HepG2 (cell line): ENCODE data around the gene NIP7. TPM values are rescaled to one million over a fixed set of nuclear protein-coding genes. Genes with fewer than 3 reads are reported as not detected.

Experiments used
- BHLHE40 ChIP-seq: IDR thresholded peaks from 2 replicates; pipeline ENCODE4 v1.6.1; 2011; ENCODE audit warnings: low read length, improper control_type of control experiment
- GATA4 ChIP-seq: sonication (generic); IDR thresholded peaks from 2 replicates; pipeline ENCODE4 v1.6.1; 2016; ENCODE audit warnings: antibody characterized with exemption, low read depth, borderline replicate concordance
- HHEX ChIP-seq: IDR thresholded peaks from 2 replicates; pipeline ENCODE4 v1.6.1; 2016; ENCODE audit warnings: control low read depth
- HOXA9 ChIP-seq: sonication (generic); formaldehyde crosslinking; IDR thresholded peaks from 2 replicates; pipeline ENCODE4 v1.8.1; 2022; ENCODE audit warnings: missing genetic modification reagents, mild to moderate bottlenecking, moderate library complexity, borderline replicate concordance
- MTA3 ChIP-seq: sonication (generic); formaldehyde crosslinking; IDR thresholded peaks from 2 replicates; pipeline ENCODE4 v1.4.0; 2020; ENCODE audit warnings: missing genetic modification reagents
- NONO ChIP-seq, 2 experiments: fragments of 450-650 bp in 1 of 2; sonication (generic) in 1 of 2; formaldehyde crosslinking in 1 of 2; IDR thresholded peaks in 1 of 2; conservative IDR thresholded peaks in 1 of 2; 2 replicates each; pipeline versions ENCODE4 v1.6.1 to v1.8.0; 2017 to 2022; ENCODE audit warnings: mild to moderate bottlenecking in 1 of 2, missing genetic modification reagents in 1 of 2, moderate library complexity in 1 of 2
- PHF20 ChIP-seq: sonication (generic); formaldehyde crosslinking; IDR thresholded peaks from 2 replicates; pipeline ENCODE4 v1.5.0; 2020; ENCODE audit warnings: mild to moderate bottlenecking, missing genetic modification reagents
- REL ChIP-seq: sonication (generic); formaldehyde crosslinking; conservative IDR thresholded peaks from 2 replicates; pipeline ENCODE4 v1.8.0; 2022; ENCODE audit warnings: mild to moderate bottlenecking, missing genetic modification reagents, moderate library complexity
- SIN3B ChIP-seq: fragments of 150-350 bp; IDR thresholded peaks from 2 replicates; pipeline ENCODE4 v1.6.1; 2014; ENCODE audit warnings: low read length
- SMYD3 ChIP-seq: sonication (generic); formaldehyde crosslinking; IDR thresholded peaks from 2 replicates; pipeline ENCODE4 v1.8.1; 2023; ENCODE audit warnings: mild to moderate bottlenecking, missing genetic modification reagents
- SPEN ChIP-seq: sonication (generic); formaldehyde crosslinking; IDR thresholded peaks from 2 replicates; pipeline ENCODE4 v1.5.1; 2020; ENCODE audit warnings: low read depth, mild to moderate bottlenecking, missing genetic modification reagents
- SYNCRIP ChIP-seq: fragments of 200-400 bp; formaldehyde crosslinking; IDR thresholded peaks from 2 replicates; pipeline ENCODE4 v1.6.1; 2018; ENCODE audit warnings: mild to moderate bottlenecking, low read depth, low read length; ENCODE audit not compliant: insufficient read depth
- TGIF2 ChIP-seq: IDR thresholded peaks from 2 replicates; pipeline ENCODE4 v1.6.1; 2016; ENCODE audit warnings: control low read depth, missing compliant biosample characterization
- ZNF557 ChIP-seq: sonication (generic); formaldehyde crosslinking; IDR thresholded peaks from 2 replicates; pipeline ENCODE4 v1.4.0; 2020; ENCODE audit warnings: missing genetic modification reagents
- ZNF709 ChIP-seq: sonication (generic); formaldehyde crosslinking; IDR thresholded peaks from 2 replicates; pipeline ENCODE4 v1.5.0; 2020; ENCODE audit warnings: mild to moderate bottlenecking, missing genetic modification reagents
- ZNF746 ChIP-seq: sonication (generic); formaldehyde crosslinking; IDR thresholded peaks from 2 replicates; pipeline ENCODE4 v1.8.0; 2022; ENCODE audit warnings: mild to moderate bottlenecking, missing genetic modification reagents
- ZNF782 ChIP-seq: sonication (generic); formaldehyde crosslinking; IDR thresholded peaks from 2 replicates; pipeline ENCODE4 v1.4.0; 2020; ENCODE audit warnings: missing genetic modification reagents, mild to moderate bottlenecking, borderline replicate concordance
- polyA plus RNA-seq, 8 experiments: library from polyadenylated mRNA; depleted of rRNA in 3 of 8; stranded (reverse) in 7 of 8; unstranded in 1 of 8; fragments of >200 nt; fragmentation: Illumina TruSeq in 4 of 8; extraction: Trizol in 4 of 8; gene quantifications; 2 replicates each; pipeline versions ENCODE4 v1.2.1 to v1.2.3, GENCODE V29; 2011 to 2016; ENCODE audit warnings: low read depth in 4 of 8, missing spikeins in 1 of 8, mixed read lengths in 1 of 8; ENCODE audit not compliant: insufficient read depth in 1 of 8
- total RNA-seq, 5 experiments: library from RNA; depleted of rRNA; stranded (reverse); fragments of >200 nt; fragmentation: Illumina TruSeq; extraction: Trizol; gene quantifications; 2 replicates each; pipeline ENCODE4 v1.2.3, GENCODE V29; 2016; ENCODE audit warnings: low read depth in 1 of 5
- TF ChIP-seq, protein P1 (sequence below), 2 experiments: sonication (generic) in 1 of 2; formaldehyde crosslinking in 1 of 2; IDR thresholded peaks; 2 replicates each; pipeline versions ENCODE4 v1.5.1 to v1.6.1; 2011 to 2020; ENCODE audit warnings: borderline replicate concordance in 1 of 2, low read depth in 1 of 2, low read length in 1 of 2, mild to moderate bottlenecking in 1 of 2, missing genetic modification reagents in 1 of 2, moderate library complexity in 1 of 2
- TF ChIP-seq, protein P2 (sequence below): sonication (generic); formaldehyde crosslinking; IDR thresholded peaks from 2 replicates; pipeline ENCODE4 v1.4.0; 2020; ENCODE audit warnings: missing genetic modification reagents, borderline replicate concordance
- TF ChIP-seq, protein P3 (sequence below): sonication (generic); formaldehyde crosslinking; IDR thresholded peaks from 2 replicates; pipeline ENCODE4 v1.4.0; 2020; ENCODE audit warnings: missing genetic modification reagents, borderline replicate concordance

NIP7 gene
- total and polyA plus RNA-seq, 2 of the 13 experiments (the other 11 are each of a cell fraction or from before 2014, with no cell fraction given), result 15.3 to 114 TPM

DNA sequence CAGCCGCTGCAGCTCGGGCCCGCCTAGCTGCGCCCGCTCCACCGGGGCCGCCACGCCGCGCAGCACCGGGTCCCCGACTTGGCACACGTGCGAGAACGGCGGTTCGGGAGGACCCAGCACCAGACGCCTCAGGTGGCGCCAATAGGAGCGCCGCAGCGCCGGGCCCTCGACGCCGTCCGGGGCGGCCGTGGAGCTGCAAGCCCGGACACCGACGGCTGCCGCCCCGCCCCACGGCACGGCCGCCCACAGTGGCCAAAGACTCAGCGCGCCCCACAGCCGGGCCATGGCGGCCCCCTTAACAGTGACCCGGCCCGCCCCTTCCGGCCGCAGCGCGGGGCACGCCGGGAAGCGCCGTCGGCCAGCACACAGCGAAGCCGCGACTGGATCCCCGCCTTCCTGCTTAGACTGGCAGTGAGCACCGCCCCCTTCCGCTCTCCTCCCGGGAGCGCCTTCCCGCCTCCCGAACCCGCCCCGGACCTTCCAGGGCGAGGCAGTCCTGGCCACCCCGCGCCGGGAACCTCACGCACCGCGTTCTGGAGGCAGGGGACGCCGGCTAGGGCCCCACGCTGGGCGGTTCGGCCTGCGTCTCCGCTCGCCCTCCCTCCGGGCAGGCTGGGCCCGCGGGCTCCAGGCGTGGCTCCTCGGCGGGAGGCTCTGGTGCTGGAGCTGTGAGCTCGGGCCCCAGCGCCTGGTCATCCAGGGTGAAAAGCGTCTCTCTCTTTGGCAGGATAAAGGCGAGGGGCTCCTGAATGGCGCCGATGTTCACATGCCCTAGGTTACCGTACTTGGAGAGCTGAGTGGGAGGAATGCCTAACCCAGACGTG lies 9.1 kb upstream of the NIP7 start, which contains the start of gene PDF (continued):
- TF ChIP-seq SYNCRIP (no peak), SIN3B (no peak; the same call in 1 of the 2 replicates), GATA4 (peak; percentile 43; the same call in 1 of the 2 replicates), HHEX (CRISPR knock-in tag) (no peak), ZNF709 (CRISPR knock-in tag) (peak; percentile 90; the same call in 1 of the 2 replicates), SPEN (peak; percentile 93), SMYD3 (CRISPR knock-in tag) (no peak), REL (CRISPR knock-in tag) (peak; percentile 89; the same call in 1 of the 2 replicates), TGIF2 (peak; percentile 4), ZNF782 (CRISPR knock-in tag) (no peak; the same call in none of the 2 replicates), PHF20 (CRISPR knock-in tag) (peak; percentile 89), BHLHE40 (0 out of 2 replicates have a peak, but pooled peaks have one; percentile 3), HOXA9 (CRISPR knock-in tag) (peak; percentile 70), ZNF746 (CRISPR knock-in tag) (peak; percentile 32; the same call in 1 of the 2 replicates), ZNF557 (CRISPR knock-in tag) (0 out of 2 replicates have a peak, but pooled peaks have one; percentile 46), MTA3 (CRISPR knock-in tag) (no peak), NONO (IDR thresholded peaks at IDR 0.05) (no peak), NONO (CRISPR knock-in tag; conservative IDR thresholded peaks at IDR 0.05) (peak; percentile 94)
- TF ChIP-seq, protein P1, sequence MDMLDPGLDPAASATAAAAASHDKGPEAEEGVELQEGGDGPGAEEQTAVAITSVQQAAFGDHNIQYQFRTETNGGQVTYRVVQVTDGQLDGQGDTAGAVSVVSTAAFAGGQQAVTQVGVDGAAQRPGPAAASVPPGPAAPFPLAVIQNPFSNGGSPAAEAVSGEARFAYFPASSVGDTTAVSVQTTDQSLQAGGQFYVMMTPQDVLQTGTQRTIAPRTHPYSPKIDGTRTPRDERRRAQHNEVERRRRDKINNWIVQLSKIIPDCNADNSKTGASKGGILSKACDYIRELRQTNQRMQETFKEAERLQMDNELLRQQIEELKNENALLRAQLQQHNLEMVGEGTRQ (IDR thresholded peaks at IDR 0.05; ENCODE audit: low read depth, low read length), result no peak
- TF ChIP-seq, protein P1 (CRISPR knock-in tag; IDR thresholded peaks at IDR 0.05; ENCODE audit: borderline replicate concordance), result no peak; the same call in 1 of the 2 replicates
- TF ChIP-seq, protein P2, sequence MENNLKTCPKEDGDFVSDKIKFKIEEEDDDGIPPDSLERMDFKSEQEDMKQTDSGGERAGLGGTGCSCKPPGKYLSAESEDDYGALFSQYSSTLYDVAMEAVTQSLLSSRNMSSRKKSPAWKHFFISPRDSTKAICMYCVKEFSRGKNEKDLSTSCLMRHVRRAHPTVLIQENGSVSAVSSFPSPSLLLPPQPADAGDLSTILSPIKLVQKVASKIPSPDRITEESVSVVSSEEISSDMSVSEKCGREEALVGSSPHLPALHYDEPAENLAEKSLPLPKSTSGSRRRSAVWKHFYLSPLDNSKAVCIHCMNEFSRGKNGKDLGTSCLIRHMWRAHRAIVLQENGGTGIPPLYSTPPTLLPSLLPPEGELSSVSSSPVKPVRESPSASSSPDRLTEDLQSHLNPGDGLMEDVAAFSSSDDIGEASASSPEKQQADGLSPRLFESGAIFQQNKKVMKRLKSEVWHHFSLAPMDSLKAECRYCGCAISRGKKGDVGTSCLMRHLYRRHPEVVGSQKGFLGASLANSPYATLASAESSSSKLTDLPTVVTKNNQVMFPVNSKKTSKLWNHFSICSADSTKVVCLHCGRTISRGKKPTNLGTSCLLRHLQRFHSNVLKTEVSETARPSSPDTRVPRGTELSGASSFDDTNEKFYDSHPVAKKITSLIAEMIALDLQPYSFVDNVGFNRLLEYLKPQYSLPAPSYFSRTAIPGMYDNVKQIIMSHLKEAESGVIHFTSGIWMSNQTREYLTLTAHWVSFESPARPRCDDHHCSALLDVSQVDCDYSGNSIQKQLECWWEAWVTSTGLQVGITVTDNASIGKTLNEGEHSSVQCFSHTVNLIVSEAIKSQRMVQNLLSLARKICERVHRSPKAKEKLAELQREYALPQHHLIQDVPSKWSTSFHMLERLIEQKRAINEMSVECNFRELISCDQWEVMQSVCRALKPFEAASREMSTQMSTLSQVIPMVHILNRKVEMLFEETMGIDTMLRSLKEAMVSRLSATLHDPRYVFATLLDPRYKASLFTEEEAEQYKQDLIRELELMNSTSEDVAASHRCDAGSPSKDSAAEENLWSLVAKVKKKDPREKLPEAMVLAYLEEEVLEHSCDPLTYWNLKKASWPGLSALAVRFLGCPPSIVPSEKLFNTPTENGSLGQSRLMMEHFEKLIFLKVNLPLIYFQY (CRISPR knock-in tag), result peak; percentile 55; the same call in 1 of the 2 replicates
- TF ChIP-seq, protein P3, sequence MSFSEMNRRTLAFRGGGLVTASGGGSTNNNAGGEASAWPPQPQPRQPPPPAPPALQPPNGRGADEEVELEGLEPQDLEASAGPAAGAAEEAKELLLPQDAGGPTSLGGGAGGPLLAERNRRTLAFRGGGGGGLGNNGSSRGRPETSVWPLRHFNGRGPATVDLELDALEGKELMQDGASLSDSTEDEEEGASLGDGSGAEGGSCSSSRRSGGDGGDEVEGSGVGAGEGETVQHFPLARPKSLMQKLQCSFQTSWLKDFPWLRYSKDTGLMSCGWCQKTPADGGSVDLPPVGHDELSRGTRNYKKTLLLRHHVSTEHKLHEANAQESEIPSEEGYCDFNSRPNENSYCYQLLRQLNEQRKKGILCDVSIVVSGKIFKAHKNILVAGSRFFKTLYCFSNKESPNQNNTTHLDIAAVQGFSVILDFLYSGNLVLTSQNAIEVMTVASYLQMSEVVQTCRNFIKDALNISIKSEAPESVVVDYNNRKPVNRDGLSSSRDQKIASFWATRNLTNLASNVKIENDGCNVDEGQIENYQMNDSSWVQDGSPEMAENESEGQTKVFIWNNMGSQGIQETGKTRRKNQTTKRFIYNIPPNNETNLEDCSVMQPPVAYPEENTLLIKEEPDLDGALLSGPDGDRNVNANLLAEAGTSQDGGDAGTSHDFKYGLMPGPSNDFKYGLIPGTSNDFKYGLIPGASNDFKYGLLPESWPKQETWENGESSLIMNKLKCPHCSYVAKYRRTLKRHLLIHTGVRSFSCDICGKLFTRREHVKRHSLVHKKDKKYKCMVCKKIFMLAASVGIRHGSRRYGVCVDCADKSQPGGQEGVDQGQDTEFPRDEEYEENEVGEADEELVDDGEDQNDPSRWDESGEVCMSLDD (CRISPR knock-in tag), result no peak
